ENCODE data around the gene CMA1.
"Not testable (repeated sequence)": the region's sequence is repeated elsewhere in the genome, so short reads cannot be mapped to it uniquely, and the experiment has no call there.

DNA sequence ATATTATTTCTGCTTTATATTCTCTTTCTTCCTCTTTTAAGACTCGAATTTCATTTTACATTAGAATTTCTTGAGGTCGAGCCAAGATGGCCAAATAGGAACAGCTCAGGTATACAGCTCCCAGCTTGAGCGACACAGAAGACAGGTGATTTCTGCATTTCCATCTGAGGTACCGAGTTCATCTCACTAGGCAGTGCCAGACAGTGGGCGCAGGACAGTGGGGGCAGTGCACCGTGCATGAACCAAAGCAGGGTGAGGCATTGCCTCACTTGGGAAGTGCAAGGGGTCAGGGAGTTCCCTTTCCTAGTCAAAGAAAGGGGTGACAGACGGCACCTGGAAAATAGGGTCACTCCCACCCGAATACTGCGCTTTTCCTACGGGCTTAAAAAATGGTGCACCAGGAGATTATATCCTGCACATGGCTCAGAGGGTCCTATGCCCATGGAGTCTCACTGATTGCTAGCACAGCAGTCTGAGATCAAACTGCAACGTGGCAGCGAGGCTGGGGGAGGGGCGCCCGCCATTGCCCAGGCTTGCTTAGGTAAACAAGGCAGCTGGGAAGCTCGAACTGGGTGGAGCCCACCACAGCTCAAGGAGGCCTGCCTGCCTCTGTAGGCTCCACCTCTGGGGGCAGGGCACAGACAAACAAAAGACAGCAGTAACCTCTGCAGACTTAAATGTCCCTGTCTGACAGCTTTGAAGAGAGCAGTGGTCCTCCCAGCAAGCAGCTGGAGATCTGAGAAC lies 18.0 kb upstream of the CMA1 start:
- not testable (repeated sequence) for TF ChIP-seq POLR2AphosphoS5 (IDR thresholded peaks at IDR 0.05; ENCODE audit: low read depth, low read length)
- TF ChIP-seq, protein P1, sequence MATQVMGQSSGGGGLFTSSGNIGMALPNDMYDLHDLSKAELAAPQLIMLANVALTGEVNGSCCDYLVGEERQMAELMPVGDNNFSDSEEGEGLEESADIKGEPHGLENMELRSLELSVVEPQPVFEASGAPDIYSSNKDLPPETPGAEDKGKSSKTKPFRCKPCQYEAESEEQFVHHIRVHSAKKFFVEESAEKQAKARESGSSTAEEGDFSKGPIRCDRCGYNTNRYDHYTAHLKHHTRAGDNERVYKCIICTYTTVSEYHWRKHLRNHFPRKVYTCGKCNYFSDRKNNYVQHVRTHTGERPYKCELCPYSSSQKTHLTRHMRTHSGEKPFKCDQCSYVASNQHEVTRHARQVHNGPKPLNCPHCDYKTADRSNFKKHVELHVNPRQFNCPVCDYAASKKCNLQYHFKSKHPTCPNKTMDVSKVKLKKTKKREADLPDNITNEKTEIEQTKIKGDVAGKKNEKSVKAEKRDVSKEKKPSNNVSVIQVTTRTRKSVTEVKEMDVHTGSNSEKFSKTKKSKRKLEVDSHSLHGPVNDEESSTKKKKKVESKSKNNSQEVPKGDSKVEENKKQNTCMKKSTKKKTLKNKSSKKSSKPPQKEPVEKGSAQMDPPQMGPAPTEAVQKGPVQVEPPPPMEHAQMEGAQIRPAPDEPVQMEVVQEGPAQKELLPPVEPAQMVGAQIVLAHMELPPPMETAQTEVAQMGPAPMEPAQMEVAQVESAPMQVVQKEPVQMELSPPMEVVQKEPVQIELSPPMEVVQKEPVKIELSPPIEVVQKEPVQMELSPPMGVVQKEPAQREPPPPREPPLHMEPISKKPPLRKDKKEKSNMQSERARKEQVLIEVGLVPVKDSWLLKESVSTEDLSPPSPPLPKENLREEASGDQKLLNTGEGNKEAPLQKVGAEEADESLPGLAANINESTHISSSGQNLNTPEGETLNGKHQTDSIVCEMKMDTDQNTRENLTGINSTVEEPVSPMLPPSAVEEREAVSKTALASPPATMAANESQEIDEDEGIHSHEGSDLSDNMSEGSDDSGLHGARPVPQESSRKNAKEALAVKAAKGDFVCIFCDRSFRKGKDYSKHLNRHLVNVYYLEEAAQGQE (IDR thresholded peaks at IDR 0.05; ENCODE audit: insufficient read depth in 1 of 2, low read depth in 2 of 2, low read length in 1 of 2): not testable (repeated sequence)
- TF ChIP-seq, protein P2, sequence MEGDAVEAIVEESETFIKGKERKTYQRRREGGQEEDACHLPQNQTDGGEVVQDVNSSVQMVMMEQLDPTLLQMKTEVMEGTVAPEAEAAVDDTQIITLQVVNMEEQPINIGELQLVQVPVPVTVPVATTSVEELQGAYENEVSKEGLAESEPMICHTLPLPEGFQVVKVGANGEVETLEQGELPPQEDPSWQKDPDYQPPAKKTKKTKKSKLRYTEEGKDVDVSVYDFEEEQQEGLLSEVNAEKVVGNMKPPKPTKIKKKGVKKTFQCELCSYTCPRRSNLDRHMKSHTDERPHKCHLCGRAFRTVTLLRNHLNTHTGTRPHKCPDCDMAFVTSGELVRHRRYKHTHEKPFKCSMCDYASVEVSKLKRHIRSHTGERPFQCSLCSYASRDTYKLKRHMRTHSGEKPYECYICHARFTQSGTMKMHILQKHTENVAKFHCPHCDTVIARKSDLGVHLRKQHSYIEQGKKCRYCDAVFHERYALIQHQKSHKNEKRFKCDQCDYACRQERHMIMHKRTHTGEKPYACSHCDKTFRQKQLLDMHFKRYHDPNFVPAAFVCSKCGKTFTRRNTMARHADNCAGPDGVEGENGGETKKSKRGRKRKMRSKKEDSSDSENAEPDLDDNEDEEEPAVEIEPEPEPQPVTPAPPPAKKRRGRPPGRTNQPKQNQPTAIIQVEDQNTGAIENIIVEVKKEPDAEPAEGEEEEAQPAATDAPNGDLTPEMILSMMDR (IDR thresholded peaks at IDR 0.05): not testable (repeated sequence)
